ENCODE results near the gene CPE. TPM values are rescaled to one million over a fixed set of nuclear protein-coding genes. Genes with fewer than 3 reads are reported as not detected.
A peak's percentile ranks its signal among the peaks of the same experiment; 100 is the strongest.

CPE gene
- total and polyA plus RNA-seq, 2 experiments from 2014 or later: 238 TPM

GRCh38 chr4:165360041-165360695 lies 18.6 kb upstream of the CPE start:
- no peak overlapping the region for H3K27ac ChIP-seq
- no peak overlapping the region for H3K4me3 ChIP-seq
- H3K9me3 ChIP-seq (ENCODE audit: low read depth): no peaks in the 10 kb centered on the region
- no peak for TF ChIP-seq CTCF (IDR thresholded peaks at IDR 0.05; ENCODE audit: low read depth, low read length)
- no peaks in the 10 kb centered on the region for H3K27me3 ChIP-seq
- DNase-seq (ENCODE audit: low read depth in 1 of 2, low spot score in 1 of 2): peak in 1 of 2 donors; percentile 79
- H3K4me1 ChIP-seq (ENCODE audit: low read depth): no peaks in the 10 kb centered on the region
- H3K36me3 ChIP-seq: no peaks in the 10 kb centered on the region

- Histone ChIP-seq H3K27me3 (no peaks in the 10 kb centered on the region), H3K27ac (no peak overlapping the region), H3K9me3 (ENCODE audit: low read depth) (no peaks in the 10 kb centered on the region), H3K4me1 (ENCODE audit: low read depth) (no peaks in the 10 kb centered on the region), H3K4me3 (no peak overlapping the region), H3K36me3 (no peaks in the 10 kb centered on the region)
- TF ChIP-seq CTCF (IDR thresholded peaks at IDR 0.05; ENCODE audit: low read depth, low read length): no peak
- no peak for DNase-seq (ENCODE audit: low read depth in 1 of 2, low spot score in 1 of 2)
Observed at GRCh38 chr4:165360985-165361670, 17.7 kb upstream of the CPE start.

GRCh38 chr4:165361810-165362209 lies 17.0 kb upstream of the CPE start:
- TF ChIP-seq CTCF (IDR thresholded peaks at IDR 0.05; ENCODE audit: low read depth, low read length): no peak
- H3K4me3 ChIP-seq: no peak overlapping the region
- no peak overlapping the region for H3K27ac ChIP-seq
- H3K9me3 ChIP-seq (ENCODE audit: low read depth): no peaks in the 10 kb centered on the region
- H3K27me3 ChIP-seq: no peaks in the 10 kb centered on the region
- H3K36me3 ChIP-seq: no peaks in the 10 kb centered on the region
- DNase-seq (ENCODE audit: low read depth in 1 of 2, low spot score in 1 of 2): no peak
- no peaks in the 10 kb centered on the region for H3K4me1 ChIP-seq (ENCODE audit: low read depth)

- DNase-seq (ENCODE audit: low read depth in 1 of 2, low spot score in 1 of 2): peak in 1 of 2 donors; percentile 82
- H3K27ac ChIP-seq: no peak overlapping the region
- no peaks in the 10 kb centered on the region for H3K4me1 ChIP-seq (ENCODE audit: low read depth)
Observed at GRCh38 chr4:165364452-165365080, 14.2 kb upstream of the CPE start.

GRCh38 chr4:165367040-165367439 lies 11.8 kb upstream of the CPE start:
- DNase-seq (ENCODE audit: low read depth in 1 of 2, low spot score in 1 of 2): no peak
- Histone ChIP-seq H3K4me1 (ENCODE audit: low read depth) (no peaks in the 10 kb centered on the region), H3K36me3 (no peaks in the 10 kb centered on the region), H3K4me3 (no peak overlapping the region), H3K27ac (no peak overlapping the region), H3K9me3 (ENCODE audit: low read depth) (no peaks in the 10 kb centered on the region), H3K27me3 (no peaks in the 10 kb centered on the region)
- no peak for TF ChIP-seq CTCF (IDR thresholded peaks at IDR 0.05; ENCODE audit: low read depth, low read length)

More at GRCh38 chr4:165364452-165365080, 14.2 kb upstream of the CPE start:
- TF ChIP-seq CTCF (IDR thresholded peaks at IDR 0.05; ENCODE audit: low read depth, low read length): no peak
- H3K4me3 ChIP-seq: no peak overlapping the region
- no peaks in the 10 kb centered on the region for H3K36me3 ChIP-seq
- H3K9me3 ChIP-seq (ENCODE audit: low read depth): no peaks in the 10 kb centered on the region
- no peaks in the 10 kb centered on the region for H3K27me3 ChIP-seq
